ENCODE results near the gene GAS6.

DNA sequence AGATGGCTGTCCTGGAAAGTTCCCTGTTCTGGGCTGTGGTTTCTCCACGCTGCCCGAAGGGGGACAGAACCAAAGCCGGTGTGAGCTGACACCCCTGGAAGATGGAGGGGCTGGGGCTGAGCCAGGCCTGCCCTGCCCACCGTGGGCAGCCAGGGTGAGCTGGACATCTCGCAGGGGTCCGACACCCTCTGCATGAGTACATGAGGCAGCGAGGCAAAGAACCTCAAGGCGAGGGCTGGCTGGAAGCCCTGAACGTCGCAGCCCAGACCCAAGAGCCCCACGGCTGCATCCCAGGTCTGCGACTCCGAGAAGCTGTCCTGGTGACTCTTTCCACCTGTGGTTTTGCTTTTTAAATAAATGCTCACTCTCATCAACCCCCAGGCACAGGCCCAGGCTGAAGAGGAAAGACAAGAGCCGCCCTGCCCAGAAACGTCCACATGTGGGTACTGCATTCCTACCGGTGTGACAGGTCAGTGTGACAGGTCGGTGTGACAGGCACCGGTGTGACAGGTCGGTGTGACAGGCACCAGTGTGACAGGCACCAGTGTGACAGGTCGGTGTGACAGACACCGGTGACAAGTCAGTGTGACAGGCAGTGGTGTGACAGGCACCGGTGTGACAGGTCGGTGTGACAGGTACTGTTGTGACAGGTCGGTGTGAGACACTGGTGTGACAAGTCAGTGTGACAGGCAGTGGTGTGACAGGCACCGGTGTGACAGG, 30.6 kb downstream of the GAS6 start:
- no peak for TF ChIP-seq EZH2 (IDR thresholded peaks at IDR 0.05; ENCODE audit: insufficient read depth, poor library complexity, severe bottlenecking)
- no peak for TF ChIP-seq EZH2phosphoT487 (IDR thresholded peaks at IDR 0.05; ENCODE audit: insufficient read depth, low read depth)

Measured in GM23248 (cell line).